Measurements from ENCODE around the gene PCDH1.

The PCDH1 gene

GRCh38 chr5:141862936-141863543, 15.2 kb downstream of the PCDH1 start:
- no peak for TF ChIP-seq EZH2phosphoT487 (IDR thresholded peaks at IDR 0.05; ENCODE audit: borderline replicate concordance)
- no peak for TF ChIP-seq CTCF (conservative IDR thresholded peaks at IDR 0.05; ENCODE audit: low read length)
- no peaks in the 10 kb centered on the region for H3K27me3 ChIP-seq (ENCODE audit: insufficient read depth, low read length, poor library complexity, severe bottlenecking)

GRCh38 chr5:141861194-141861593, 17.0 kb downstream of the PCDH1 start:
- H3K79me2 ChIP-seq (ENCODE audit: insufficient read depth, low read length), result no peaks in the 10 kb centered on the region
- H3K4me3 ChIP-seq (ENCODE audit: low read length, poor library complexity, severe bottlenecking), result no peak overlapping the region
- TF ChIP-seq CTCF (conservative IDR thresholded peaks at IDR 0.05; ENCODE audit: low read length) (no peak), EZH2phosphoT487 (IDR thresholded peaks at IDR 0.05; ENCODE audit: borderline replicate concordance) (no peak)
- H3K9ac ChIP-seq (ENCODE audit: low read depth, low read length, poor library complexity, severe bottlenecking), result no peak overlapping the region
- H3K4me2 ChIP-seq (ENCODE audit: low read depth, low read length, poor library complexity, severe bottlenecking), result no peak overlapping the region
- H3K4me1 ChIP-seq (ENCODE audit: insufficient read depth, low read length, poor library complexity, severe bottlenecking), result no peaks in the 10 kb centered on the region
- no peaks in the 10 kb centered on the region for H3K36me3 ChIP-seq (ENCODE audit: insufficient read depth, low read length)
- no peaks in the 10 kb centered on the region for H4K20me1 ChIP-seq (ENCODE audit: insufficient read depth, low read length, poor library complexity, severe bottlenecking)
- no peak overlapping the region for H2AFZ ChIP-seq (ENCODE audit: low read length)
- H3K27me3 ChIP-seq (ENCODE audit: insufficient read depth, low read length, poor library complexity, severe bottlenecking), result no peaks in the 10 kb centered on the region
- H3F3A ChIP-seq (ENCODE audit: low read depth), result no peaks in the 10 kb centered on the region
- H3K9me2 ChIP-seq (replicated peaks; ENCODE audit: low read depth, low read length), result no peaks in the 10 kb centered on the region
- H3K9me3 ChIP-seq (ENCODE audit: insufficient read depth, low read depth, low read length), result no peaks in the 10 kb centered on the region

More at GRCh38 chr5:141862936-141863543, 15.2 kb downstream of the PCDH1 start:
- Histone ChIP-seq H3F3A (ENCODE audit: low read depth) (no peaks in the 10 kb centered on the region), H3K9me2 (replicated peaks; ENCODE audit: low read depth, low read length) (no peaks in the 10 kb centered on the region), H3K4me2 (ENCODE audit: low read depth, low read length, poor library complexity, severe bottlenecking) (no peak overlapping the region), H2AFZ (ENCODE audit: low read length) (no peak overlapping the region), H4K20me1 (ENCODE audit: insufficient read depth, low read length, poor library complexity, severe bottlenecking) (no peaks in the 10 kb centered on the region), H3K4me1 (ENCODE audit: insufficient read depth, low read length, poor library complexity, severe bottlenecking) (no peaks in the 10 kb centered on the region), H3K79me2 (ENCODE audit: insufficient read depth, low read length) (no peaks in the 10 kb centered on the region), H3K36me3 (ENCODE audit: insufficient read depth, low read length) (no peaks in the 10 kb centered on the region), H3K9me3 (ENCODE audit: insufficient read depth, low read depth, low read length) (no peaks in the 10 kb centered on the region), H3K9ac (ENCODE audit: low read depth, low read length, poor library complexity, severe bottlenecking) (no peak overlapping the region), H3K4me3 (ENCODE audit: low read length, poor library complexity, severe bottlenecking) (no peak overlapping the region)

GRCh38 chr5:141858079-141858765, 20.0 kb downstream of the PCDH1 start:
- Histone ChIP-seq H3K27me3 (ENCODE audit: insufficient read depth, low read length, poor library complexity, severe bottlenecking) (no peaks in the 10 kb centered on the region), H3K36me3 (ENCODE audit: insufficient read depth, low read length) (no peaks in the 10 kb centered on the region), H3K4me3 (ENCODE audit: low read length, poor library complexity, severe bottlenecking) (no peak overlapping the region), H4K20me1 (ENCODE audit: insufficient read depth, low read length, poor library complexity, severe bottlenecking) (no peaks in the 10 kb centered on the region), H2AFZ (ENCODE audit: low read length) (no peak overlapping the region), H3K9me2 (replicated peaks; ENCODE audit: low read depth, low read length) (no peaks in the 10 kb centered on the region), H3K4me1 (ENCODE audit: insufficient read depth, low read length, poor library complexity, severe bottlenecking) (no peaks in the 10 kb centered on the region), H3K4me2 (ENCODE audit: low read depth, low read length, poor library complexity, severe bottlenecking) (no peak overlapping the region), H3K9ac (ENCODE audit: low read depth, low read length, poor library complexity, severe bottlenecking) (no peak overlapping the region), H3F3A (ENCODE audit: low read depth) (no peaks in the 10 kb centered on the region), H3K79me2 (ENCODE audit: insufficient read depth, low read length) (no peaks in the 10 kb centered on the region), H3K9me3 (ENCODE audit: insufficient read depth, low read depth, low read length) (no peaks in the 10 kb centered on the region)
- TF ChIP-seq CTCF (conservative IDR thresholded peaks at IDR 0.05; ENCODE audit: low read length), result no peak
- no peak for TF ChIP-seq EZH2phosphoT487 (IDR thresholded peaks at IDR 0.05; ENCODE audit: borderline replicate concordance)
